Left kidney (tissue), 1 donor: Measurements from ENCODE around the gene FCRL2. TPM values are rescaled to one million over a fixed set of nuclear protein-coding genes. Genes with fewer than 3 reads are reported as not detected.

ENCODE experiments used
- polyA plus RNA-seq: library from polyadenylated mRNA; unstranded; fragments of 120-200 nt; gene quantifications from one replicate; pipeline ENCODE4 v1.2.1, GENCODE V29; 2013; ENCODE audit not compliant: insufficient read length

The FCRL2 gene
- polyA plus RNA-seq, 1 donor: 0.17 TPM

Other genes starting within 250 kb of the FCRL2 start
- gene FCRL5, start 224.6 kb downstream of the FCRL2 start, polyA plus RNA-seq: 0.17 TPM
- gene FCRL4, start 179.0 kb downstream of the FCRL2 start, polyA plus RNA-seq: not detected
- gene FCRL3, start 76.4 kb downstream of the FCRL2 start, polyA plus RNA-seq: not detected
- gene FCRL1, start 43.0 kb upstream of the FCRL2 start, polyA plus RNA-seq: 0.05 TPM
- not detected for gene CD5L, start 64.7 kb upstream of the FCRL2 start, polyA plus RNA-seq
- gene KIRREL1, start 216.5 kb upstream of the FCRL2 start, polyA plus RNA-seq: 182 TPM